Omental fat pad (tissue), 4 donors: ENCODE measurements around the gene RERE. TPM values are rescaled to one million over a fixed set of nuclear protein-coding genes. Genes with fewer than 3 reads are reported as not detected.

ENCODE experiments used
- ATAC-seq: fragments of 150-250 bp; one replicate; pipeline ENCODE4 v1.9.1; 2016; ENCODE audit warnings: mild to moderate bottlenecking, moderate library complexity; ENCODE audit not compliant: low FRiP score
- DNase-seq: peaks from one replicate; pipeline ENCODE4 v3.0.0-alpha.2; 2019; ENCODE audit warnings: low spot score
- total RNA-seq, 4 donors: library from RNA; depleted of rRNA; stranded (reverse); fragments of >200 nt; gene quantifications; one replicate each; pipeline ENCODE4 v1.1.0, GENCODE V29; 2016
- TF ChIP-seq, protein P1 (sequence below), 3 donors: fragments of 450-650 bp; IDR thresholded peaks; one replicate each; pipeline ENCODE4 v1.5.1; 2016 to 2017; ENCODE audit warnings: antibody characterized with exemption in 3 of 3, mild to moderate bottlenecking in 3 of 3, moderate library complexity in 2 of 3

Gene RERE
- total RNA-seq, 4 donors from 2014 or later, result 46.3 to 117 (median 55.4) TPM

GRCh38 chr1:8486047-8486446 is 331.4 kb downstream of the RERE start:
- TF ChIP-seq, protein P1, sequence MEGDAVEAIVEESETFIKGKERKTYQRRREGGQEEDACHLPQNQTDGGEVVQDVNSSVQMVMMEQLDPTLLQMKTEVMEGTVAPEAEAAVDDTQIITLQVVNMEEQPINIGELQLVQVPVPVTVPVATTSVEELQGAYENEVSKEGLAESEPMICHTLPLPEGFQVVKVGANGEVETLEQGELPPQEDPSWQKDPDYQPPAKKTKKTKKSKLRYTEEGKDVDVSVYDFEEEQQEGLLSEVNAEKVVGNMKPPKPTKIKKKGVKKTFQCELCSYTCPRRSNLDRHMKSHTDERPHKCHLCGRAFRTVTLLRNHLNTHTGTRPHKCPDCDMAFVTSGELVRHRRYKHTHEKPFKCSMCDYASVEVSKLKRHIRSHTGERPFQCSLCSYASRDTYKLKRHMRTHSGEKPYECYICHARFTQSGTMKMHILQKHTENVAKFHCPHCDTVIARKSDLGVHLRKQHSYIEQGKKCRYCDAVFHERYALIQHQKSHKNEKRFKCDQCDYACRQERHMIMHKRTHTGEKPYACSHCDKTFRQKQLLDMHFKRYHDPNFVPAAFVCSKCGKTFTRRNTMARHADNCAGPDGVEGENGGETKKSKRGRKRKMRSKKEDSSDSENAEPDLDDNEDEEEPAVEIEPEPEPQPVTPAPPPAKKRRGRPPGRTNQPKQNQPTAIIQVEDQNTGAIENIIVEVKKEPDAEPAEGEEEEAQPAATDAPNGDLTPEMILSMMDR (IDR thresholded peaks at IDR 0.05), result no peak
- ATAC-seq (no peak), DNase-seq (no peak)

- TF ChIP-seq, protein P1 (IDR thresholded peaks at IDR 0.05), result no peak
- no peak for ATAC-seq
Observed at GRCh38 chr1:8483586-8483985, 333.9 kb downstream of the RERE start.

GRCh38 chr1:8482979-8483381 is 334.5 kb downstream of the RERE start:
- ATAC-seq (peak; percentile 29), DNase-seq (no peak)
- TF ChIP-seq, protein P1 (IDR thresholded peaks at IDR 0.05), result no peak

More at GRCh38 chr1:8483586-8483985, 333.9 kb downstream of the RERE start:
- DNase-seq, result no peak

- TF ChIP-seq, protein P1 (IDR thresholded peaks at IDR 0.05), result no peak
- no peak for DNase-seq
- peak; percentile 82 for ATAC-seq
Observed at GRCh38 chr1:8481650-8482380, 335.6 kb downstream of the RERE start.

- ATAC-seq (no peak), DNase-seq (no peak)
- TF ChIP-seq, protein P1 (IDR thresholded peaks at IDR 0.05), result no peak
Observed at GRCh38 chr1:8478566-8478965, 338.9 kb downstream of the RERE start.

GRCh38 chr1:8477983-8478362 is 339.5 kb downstream of the RERE start:
- DNase-seq, result no peak
- TF ChIP-seq, protein P1 (IDR thresholded peaks at IDR 0.05), result no peak
- ATAC-seq, result no peak
